CD4-positive, alpha-beta T cell treated with Interleukin-21 for 1 hour (primary cell): ENCODE results near the gene USH2A.

Experiments
- DNase-seq: peaks from one replicate; pipeline ENCODE4 v3.0.0-alpha.2; 2020

Gene USH2A

DNA sequence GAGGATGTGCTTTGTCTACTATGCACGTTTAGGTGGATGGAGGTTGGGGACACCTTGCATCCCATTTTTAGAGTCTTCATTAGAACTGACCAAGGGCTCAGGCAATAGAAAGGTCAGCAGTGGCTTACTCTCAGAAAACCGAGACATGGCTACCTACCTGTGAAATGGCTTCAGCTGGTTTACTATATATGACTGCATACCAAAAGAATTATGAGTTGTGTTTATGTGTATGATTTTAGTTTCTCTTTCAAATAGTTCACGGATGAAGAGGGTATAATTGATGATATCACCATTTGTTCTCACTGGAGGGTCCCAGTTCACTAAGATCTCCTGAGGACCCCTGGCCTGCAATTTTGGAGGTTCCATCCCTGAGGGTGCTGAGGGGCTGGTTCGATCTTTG is 749.3 kb downstream of the USH2A start:
- DNase-seq = no peak

DNA sequence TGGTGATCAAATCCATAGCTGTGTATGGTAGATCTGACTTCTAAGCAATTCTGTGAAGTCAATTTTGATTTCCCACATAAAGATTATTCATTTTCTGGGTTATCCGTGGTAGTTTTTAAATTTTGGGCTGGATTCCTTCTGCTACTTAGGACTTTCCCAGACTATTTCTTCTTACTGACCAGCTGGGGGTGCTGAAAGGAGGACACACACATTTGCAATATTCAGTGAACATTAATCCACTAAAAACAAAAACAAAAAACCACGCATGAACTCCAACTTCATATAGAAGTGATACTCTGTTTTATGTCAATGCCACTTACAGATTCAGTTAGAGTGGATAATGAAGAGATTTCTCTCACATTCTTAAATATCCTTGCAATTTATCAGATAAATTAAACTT is 750.8 kb downstream of the USH2A start:
- no peak for DNase-seq

GRCh38 chr1:215669806-215670491 is 753.3 kb downstream of the USH2A start:
- no peak for DNase-seq

GRCh38 chr1:215667761-215668160 is 755.5 kb downstream of the USH2A start:
- DNase-seq = no peak

DNA sequence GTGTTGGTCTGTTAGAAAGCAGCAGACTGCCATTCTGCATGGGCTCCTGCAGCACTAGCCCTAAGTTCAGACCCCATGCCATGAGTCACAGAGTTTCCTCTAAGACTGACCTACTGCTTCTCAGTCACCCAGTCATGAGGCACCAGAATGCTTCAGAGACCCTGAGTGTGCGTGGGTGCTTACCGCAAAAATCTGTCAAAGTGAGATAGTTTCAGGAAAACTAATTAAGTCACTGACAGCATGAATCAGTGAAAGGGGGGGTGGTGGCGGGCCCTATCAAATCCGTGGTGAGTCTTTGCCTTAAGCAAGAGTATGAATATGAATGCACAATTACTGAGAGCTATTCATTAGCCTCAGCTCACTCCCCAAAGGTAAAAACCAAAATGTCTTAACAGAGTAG is 758.0 kb downstream of the USH2A start:
- no peak for DNase-seq

GRCh38 chr1:215661033-215661432 is 762.2 kb downstream of the USH2A start:
- DNase-seq = no peak

GRCh38 chr1:215660259-215660658 is 763.0 kb downstream of the USH2A start:
- no peak for DNase-seq

DNA sequence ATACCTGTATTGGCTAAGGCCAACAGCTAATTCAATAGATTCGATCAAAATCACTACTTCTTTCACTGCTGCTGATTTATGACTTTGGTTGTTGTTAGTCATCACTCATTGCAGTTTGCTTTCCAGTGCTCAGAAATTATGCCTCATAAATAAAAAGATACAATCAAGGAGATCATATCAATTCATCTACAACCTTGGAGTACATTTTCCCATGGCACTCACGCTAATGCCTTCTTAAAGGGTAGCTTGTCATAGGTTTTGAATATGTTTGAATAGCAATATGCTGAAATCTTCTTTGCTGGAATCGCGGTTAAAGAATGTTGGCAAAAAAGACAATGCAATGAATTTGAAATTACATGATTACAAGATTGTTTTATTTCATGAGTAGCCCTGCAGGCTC is 766.2 kb downstream of the USH2A start:
- DNase-seq = no peak

- DNase-seq = no peak
Measured at GRCh38 chr1:215652371-215652770, 770.9 kb downstream of the USH2A start.

DNA sequence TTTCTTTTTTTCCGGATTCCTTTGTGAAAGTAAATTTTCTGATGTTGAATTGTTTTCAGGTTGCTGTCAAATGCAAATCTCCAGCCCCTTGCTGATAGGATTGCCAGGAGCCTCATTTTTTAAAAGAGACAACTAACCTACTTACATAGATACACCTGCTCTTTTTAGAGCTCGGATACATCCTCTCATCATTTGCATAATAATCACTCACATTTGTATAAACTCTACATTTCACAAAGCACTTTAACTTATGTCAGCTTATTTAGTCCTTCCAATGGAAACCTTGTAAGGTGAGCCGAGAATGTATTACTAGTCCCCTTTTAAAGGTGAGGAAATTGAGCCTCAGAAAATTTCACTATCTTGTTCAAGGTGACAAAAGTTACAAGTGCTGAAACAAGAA is 771.4 kb downstream of the USH2A start:
- no peak for DNase-seq

DNA sequence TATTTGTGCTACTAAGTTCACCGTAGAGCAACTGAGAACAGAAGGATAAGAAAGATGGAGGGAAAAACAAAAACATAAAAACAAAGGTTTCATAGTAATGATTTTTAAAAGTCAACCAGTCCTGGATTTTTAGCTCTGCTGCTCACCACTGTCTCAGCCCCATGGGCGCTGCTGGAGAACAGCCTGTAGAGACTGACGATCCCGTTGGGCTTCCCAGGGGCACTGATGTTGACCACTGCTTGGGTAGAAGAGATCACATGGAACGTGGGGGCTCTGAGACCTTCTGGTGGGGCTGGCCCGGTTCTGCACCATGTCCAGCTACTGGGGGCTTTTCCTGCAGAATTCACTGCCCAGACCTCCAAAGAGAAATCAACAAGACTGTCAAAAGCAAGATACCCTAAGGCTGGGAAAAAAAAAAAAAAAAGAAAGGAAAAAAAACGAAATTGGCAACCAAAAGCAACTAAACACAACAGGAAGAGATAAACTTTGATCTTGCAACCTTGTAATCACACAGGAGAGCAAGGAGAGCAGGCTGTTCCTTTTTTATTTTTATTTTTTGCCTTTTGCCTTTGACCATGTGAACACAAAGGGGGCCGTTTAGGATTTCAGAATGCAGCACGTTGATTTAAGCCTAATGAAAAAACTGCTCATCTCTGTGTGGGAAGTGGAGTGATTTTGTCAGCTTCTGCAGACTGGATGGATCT is 772.6 kb downstream of the USH2A start:
- no peak for DNase-seq

DNA sequence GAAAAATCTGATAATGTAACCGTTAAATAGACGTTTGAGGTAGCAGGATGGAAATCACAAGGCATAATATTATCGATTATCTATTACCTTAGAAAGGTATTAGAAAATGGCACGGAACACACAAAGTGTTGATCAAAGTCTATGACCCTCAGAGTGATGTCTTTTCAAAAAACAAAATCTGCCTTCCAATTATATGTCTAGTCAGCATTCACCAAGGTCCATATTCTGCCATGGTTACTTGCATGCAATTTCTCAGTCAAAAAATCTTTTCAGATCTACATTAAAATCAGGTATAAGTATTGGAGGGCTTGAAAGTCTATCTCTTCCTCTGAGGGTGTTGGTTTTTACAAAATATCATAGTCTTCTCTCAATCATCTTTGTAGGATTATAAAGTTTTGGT is 774.3 kb downstream of the USH2A start:
- DNase-seq = no peak

GRCh38 chr1:215647738-215648137 is 775.5 kb downstream of the USH2A start:
- no peak for DNase-seq

DNA sequence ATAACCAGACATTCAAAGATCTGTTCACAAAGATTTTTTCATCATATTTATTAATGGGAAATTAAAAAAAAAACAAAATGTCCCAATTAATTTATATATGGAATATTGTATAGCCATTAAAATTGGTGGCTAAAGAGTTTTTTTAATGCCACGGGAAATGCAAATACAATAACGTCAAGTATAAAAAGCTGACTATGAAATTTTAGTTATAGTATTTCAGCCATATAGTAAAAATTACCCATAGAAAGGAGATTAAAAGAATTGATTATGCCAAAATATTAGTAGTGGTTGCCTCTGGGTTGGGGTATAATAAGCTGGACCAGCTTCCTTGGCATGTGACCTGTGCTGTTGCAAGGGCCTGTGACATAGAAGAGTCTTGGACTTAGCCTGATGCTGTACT is 777.4 kb downstream of the USH2A start:
- DNase-seq = no peak

DNA sequence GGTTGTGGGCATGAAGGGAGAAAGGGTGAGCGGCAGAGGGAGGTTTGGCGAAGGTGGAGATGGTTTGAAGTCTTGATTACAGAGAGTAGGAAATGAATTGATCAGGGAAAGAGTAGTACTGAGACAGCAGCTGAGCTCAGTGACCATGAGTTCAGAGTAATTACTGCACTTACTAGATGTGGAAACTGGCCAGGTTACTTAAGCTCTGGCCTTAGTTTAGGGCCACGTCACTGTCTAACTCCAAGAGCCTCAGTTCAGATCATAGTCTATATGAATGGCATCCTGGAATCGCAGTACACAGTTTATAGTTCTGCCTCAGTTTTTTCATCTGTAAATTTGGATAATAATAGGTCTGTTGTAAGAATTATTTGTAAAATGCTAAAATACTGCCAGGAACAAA is 778.1 kb downstream of the USH2A start:
- no peak for DNase-seq

- no peak for DNase-seq
Measured at GRCh38 chr1:215643592-215644321, 779.5 kb downstream of the USH2A start.

- no peak for DNase-seq
Measured at GRCh38 chr1:215640429-215641148, 782.7 kb downstream of the USH2A start.

DNA sequence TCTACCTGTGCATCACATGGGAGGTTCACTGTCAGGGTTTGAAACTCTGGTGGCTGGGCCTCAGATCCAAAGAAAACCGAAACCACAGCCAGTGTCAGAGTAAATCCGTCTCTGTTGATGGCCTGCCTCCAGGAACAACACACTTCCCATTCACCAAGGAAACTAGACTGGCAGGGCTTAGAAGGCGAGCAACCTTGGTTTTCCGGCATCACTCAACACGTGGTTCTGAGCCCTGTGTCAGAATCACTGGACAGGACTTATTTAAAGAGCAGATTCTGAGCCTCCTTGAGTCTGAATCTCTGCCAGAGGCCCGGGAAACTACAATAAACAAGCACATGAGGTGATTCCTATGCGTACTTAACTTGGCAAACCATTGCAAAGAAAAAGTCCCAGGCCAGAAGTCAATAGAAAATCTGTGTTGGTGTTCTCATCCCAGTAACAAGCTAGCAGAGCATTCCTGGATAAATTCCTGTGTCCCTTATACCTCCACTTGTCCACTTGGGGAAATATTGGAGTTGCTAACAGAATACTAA is 786.1 kb downstream of the USH2A start:
- no peak for DNase-seq

DNA sequence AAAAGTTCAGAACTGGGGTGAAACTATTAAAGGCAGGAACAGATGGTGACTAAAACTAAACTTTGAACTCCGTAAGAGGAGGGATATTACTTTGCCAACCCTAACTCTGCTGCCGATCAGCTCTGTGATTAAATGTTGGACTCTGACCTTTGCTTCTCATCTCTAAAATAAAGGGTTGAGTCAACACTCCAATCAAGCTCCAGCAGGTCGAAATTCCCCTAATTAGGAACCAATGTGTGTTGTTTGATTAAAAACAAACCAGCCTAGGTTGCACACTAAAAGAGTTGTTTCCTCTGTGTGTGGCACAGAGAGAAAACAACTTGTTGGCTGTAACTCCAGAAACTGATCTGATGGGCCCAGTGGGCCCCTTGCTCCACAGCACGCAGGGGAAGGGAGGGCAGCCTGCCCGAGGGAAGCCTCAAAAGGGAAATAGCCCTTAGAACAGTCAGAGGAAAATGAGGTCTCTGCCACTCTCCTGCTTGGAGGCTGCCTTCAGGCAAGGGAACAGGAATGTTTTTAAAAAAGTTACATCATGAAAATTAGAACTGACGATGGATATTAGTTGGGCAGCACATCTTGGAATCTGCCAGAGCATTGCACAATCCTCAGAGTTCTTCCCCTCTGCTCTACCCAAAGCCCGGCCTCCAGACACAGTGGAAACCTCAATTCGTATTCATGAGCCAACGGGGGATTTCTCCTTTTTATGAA is 786.8 kb downstream of the USH2A start:
- no peak for DNase-seq

DNA sequence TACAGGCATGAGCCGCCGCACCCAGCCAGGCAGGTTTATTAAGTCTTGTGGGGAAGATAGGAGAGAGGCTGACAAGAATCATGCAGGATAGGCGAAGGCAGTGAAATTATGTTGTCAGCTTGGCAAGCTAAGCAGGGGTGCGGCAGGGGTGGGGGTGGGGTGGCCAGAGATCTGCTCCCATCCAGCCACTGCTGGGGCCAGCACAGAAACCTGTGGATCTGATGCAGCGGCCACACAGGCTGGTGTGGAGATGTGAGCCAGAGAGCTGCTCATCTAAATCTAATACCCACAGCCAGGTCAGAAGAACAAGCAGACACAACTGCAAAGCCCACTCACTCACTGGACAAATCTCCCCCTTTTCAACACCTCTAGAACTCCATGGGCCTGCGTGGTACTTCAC is 787.4 kb downstream of the USH2A start:
- DNase-seq = no peak

DNA sequence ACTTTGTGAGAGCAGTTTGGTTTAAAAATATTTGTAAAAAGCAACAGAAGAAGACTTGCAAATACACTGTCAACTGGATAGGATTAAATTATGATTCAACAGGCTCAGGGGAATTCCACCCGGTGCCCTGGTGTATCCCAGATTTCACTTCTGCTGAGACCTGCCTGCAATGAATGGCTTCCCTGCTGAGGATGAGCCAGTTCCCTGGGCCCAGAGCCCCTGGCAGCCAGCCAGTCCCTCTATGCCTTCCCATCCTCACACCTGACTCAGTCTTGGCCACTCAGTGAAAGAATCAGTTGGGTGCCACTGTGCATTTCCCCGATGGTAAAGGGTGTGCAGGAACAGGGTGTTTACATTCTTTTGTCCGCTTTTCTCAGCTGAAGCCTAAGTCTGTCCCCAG is 791.8 kb downstream of the USH2A start:
- no peak for DNase-seq

- no peak for DNase-seq
Measured at GRCh38 chr1:215631040-215631439, 792.2 kb downstream of the USH2A start.

- no peak for DNase-seq
Measured at GRCh38 chr1:215625949-215626348, 797.3 kb downstream of the USH2A start.
